GM19438 (cell line): ENCODE results near the gene ZCRB1.
"Not testable (repeated sequence)": the region's sequence is repeated elsewhere in the genome, so short reads cannot be mapped to it uniquely, and the experiment has no call there.

Experiments used
- ATAC-seq: cut with Tn5 transposase; IDR thresholded peaks from one replicate; pipeline ENCODE4 v1.9.1; 2021; ENCODE audit warnings: low read depth; ENCODE audit not compliant: unreplicated experiment

The ZCRB1 gene

DNA sequence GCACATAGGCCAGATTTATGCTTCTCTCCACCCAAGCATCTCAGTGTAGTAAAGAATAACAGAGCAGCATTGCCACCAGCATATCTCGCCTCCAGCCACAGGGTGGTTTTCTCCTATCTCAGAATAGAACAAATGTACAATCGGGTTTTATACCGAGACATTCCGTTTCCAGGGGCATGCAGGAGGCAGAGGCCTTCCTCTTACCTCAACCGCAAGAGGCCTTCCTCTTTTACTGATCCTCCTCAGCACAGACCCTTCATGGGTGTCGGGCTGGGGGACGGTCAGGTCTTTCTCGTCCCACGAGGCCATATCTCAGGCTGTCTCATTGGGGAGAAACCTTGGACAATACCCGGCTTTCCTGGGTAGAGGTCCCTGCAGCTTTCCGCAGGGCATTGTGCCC, 4.2 kb upstream of the ZCRB1 start:
- ATAC-seq: not testable (repeated sequence)

DNA sequence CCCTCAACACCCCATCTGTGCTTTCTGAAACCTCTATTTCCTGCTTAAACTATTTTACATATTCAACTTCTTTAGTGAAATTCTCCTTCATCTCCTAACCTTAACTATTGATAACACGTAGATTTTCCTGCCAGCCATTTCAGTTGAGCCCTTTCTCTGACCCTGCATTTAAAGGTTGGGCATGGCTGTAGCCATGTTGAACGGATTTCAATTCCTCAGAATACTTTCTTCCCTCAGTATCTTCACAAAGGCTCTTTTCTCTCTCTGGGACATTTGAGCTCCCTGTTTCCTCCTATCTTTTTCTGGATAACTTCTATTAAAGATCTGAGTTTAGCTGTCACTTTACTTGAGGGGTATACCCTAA, 1.3 kb upstream of the ZCRB1 start:
- no peak for ATAC-seq

DNA sequence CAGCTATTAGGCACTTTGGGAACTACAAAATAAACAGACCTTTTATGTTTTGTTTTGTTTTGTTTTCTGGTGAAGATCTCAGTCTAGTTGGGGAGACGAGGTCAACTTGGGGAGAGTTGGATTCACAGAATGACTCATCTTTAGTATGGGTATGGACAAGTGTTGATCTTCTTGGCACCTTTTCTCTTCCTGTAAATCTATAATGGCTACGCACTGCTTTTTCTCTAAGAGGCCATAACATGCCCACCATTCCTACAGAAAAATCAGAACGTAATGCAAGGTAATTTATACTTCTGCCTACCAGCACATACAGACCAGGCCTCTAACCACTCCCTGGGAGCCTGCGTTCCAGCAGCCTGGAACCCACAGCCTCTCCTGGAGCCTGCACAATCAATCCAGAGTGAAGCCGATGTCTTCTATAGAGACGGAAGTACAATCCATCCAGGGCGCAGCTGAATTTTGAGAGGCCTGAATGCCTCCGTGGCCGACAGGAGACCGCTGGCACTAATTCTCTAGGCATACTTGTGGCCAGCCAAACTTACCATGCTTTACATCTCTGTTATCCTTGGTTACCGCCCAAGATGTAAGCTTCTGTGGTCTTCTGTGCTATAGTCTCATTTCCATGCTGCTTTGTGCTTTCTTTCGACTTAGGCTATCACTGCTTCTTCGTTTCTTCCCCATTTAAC, 790 bp upstream of the ZCRB1 start:
- peak; percentile 20 for ATAC-seq

DNA sequence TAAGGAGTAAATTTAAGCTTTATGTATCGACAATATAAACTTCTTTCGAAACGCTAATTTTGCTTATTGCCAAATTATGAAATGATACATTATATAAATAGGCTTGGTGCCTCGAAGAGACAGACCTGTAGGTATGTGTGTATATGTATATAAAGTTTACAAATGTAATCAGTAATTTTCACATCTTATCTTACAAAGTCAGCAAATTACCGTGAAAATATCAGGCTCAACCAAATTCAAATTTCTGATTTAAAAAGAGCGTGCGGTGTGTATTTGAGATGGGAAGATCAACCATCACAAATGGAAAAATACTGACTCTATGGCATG, 605 bp downstream of the ZCRB1 start:
- no peak for ATAC-seq

DNA sequence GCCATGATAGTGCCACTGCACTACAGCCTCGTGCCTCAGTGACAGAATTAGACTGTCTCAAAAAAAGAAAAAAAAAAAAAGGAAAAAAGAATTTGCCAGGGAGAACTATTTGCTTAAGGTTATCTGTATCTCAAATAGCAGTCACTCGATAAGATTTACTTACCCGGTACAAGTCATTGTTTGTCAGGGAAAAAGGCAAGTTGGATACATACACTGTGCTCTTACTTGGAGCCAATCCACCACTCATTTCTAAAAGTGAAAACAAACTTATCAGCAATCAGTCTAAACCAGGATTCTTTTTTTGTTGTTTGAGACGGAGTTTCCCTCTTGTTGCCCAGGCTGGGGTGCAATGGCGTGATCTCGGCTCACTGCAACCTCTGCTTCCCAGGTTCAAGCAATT, 2.0 kb downstream of the ZCRB1 start:
- ATAC-seq: no peak

DNA sequence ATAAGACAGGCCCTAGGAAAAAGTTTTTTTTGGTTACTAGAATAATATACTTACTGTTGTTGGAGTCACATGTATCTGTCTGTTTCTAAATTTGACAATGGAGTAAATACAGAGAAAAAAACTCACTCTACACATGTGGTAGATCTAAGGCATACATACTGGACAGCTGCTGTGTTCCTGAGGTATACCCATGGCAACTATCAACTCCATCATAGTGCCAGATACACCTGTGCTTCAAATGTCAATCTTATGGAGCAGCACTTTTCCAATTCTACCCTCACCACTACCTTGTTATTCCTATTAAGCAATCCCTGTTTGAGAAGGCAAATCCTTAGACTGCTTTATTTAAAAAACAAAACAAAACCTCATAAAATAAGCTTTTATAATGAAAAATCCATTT, 3.3 kb downstream of the ZCRB1 start:
- no peak for ATAC-seq

DNA sequence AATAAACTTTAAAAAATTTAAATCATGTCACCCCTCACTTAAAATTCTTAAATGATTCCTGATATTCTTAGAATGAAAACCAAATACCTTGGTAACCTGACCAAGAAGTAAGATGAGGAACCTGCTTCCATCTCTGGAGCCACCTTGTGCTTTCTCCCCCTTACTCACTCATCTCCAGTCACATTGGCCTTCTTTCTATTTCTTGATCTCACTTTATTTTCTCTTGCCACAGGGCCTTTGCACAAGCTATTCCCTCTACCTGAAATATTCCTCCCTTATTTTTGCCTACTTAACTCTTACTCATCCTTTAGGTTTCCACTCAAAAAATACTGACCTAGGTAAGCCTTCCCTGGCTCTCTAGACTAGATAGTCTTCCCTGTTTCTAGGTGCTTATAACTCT, 5.1 kb downstream of the ZCRB1 start:
- no peak for ATAC-seq

DNA sequence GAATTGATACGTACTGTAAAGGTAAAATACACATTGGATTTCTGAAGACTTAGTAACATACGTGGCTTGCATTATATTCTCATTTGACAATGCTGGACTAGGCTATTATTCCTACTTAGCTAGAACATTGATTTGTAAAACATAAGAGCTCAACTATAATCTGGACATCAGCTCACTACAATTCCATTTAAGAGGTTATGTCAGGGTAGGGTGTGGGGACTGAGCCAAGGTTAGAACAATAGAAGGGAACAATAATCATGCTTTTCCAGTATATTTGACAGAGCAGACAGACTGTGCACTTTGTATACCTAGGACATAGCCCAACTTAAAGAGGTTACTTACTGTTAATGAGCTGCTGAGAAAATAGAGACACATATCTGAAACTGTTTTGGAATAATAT, 10.8 kb downstream of the ZCRB1 start:
- ATAC-seq: no peak

DNA sequence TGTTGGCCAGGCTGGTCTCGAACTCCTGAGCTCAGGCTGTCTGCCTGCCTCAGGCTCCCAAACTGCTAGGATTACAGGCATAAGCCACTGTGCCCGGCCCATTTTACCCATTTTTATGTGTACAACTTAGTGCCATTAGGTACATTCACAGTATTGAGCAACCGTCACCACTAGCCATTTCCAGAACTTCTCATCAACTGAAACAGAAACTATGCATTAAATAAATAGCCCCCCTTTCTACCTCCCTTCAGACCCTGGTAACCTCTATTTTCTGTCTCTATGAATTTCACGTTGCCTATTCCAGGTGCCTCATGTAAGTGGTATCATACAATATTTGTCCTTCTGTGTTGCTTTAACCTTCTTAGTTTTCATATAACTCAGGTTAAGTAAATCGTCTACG, 15.9 kb downstream of the ZCRB1 start:
- ATAC-seq: no peak

DNA sequence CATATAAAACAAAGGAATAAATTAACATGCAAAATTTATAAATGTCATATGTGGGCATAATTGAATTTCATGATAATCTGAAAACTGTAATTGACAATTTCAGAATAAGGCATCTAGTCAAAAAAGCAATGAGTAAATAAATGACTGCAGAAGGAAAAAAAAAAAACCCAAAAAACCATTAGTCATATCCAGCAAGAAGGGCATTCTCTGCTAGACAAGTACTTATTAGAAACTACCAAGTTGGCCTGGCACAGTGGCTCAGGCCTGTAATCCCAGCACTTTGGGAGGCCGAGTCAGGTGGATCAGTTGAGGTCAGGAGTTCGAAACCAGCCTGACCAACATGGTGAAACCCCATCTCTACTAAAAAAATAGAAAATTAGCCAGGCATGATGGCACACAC, 17.5 kb downstream of the ZCRB1 start:
- no peak for ATAC-seq

DNA sequence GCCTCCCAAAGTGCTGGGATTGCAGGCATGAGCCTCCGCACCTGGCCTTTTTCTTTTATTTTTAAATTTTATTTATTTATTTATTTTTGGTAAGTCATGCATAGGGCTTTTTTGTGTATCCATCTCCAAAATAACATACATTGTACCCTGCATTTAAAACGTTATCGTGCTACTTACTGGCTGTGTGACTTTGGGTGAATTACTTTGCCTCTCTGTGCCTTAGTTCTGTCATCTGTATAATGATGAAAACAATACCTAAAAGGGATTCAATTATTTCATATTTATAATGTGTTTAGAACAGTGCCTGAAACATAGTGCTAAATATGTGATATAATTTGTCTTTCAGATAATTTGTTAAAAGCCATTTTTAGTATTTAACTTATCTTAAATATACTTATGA, 19.6 kb downstream of the ZCRB1 start:
- ATAC-seq: no peak

DNA sequence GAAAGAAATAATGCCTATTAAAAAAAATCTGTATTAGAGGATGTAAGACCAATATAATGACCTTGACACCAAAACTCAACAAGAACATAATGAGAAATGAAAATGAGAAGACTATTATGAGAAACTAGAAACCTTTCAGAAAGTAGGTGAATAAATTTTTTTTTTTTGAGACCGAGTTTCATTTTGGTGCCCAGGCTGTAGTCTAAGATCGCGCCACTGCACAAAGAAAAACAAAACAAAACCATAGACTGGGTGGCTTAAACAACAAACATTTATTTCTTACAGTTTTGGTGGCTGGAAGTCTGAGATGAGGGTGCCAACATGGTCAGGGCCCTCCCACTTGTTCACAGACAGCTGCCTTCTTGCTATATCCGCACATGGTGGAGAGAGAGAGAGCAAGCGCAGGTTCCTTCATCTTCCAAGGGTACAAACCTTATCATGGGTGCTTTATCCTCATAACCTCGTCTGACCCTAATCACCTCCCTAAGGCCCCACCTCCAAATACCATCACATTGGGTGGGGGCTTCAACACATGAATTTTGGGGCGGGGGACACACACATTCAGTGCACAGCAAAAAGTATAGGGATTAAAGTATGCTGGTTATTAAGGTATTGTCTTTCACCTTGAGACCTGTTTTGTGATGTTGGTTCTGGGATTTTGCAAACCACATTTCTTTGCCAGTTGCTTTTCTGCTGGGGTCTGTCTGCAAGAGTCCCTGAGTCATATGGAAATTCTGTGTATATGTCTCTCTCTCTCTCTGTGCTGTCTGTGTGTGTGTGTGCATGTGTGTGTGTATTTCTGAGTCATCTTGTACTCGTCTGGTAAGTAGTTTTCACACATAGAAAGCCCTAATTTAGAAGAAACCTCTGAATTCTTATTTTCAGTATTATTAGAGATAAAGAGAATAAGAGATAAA, 26.2 kb downstream of the ZCRB1 start:
- peak; percentile 77 for ATAC-seq

DNA sequence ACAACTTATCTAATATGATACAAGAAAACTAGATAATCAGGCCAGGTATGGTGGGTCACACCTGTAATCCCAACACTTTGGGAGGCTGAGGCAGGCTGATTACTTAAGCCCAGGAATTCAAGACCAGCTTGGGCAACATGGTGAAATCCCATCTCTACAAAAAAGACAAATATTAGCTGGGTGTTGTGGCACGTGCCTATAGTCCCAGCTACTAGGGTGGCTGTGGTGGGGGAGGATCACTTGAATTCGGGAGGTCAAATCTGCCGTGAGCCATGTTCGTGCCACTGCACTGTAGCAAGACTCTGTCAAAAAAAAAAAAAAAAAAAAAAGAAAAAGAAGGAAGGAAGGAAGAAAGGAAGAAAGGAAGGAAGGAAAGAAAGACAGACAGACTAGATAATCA, 27.0 kb downstream of the ZCRB1 start:
- ATAC-seq: no peak

DNA sequence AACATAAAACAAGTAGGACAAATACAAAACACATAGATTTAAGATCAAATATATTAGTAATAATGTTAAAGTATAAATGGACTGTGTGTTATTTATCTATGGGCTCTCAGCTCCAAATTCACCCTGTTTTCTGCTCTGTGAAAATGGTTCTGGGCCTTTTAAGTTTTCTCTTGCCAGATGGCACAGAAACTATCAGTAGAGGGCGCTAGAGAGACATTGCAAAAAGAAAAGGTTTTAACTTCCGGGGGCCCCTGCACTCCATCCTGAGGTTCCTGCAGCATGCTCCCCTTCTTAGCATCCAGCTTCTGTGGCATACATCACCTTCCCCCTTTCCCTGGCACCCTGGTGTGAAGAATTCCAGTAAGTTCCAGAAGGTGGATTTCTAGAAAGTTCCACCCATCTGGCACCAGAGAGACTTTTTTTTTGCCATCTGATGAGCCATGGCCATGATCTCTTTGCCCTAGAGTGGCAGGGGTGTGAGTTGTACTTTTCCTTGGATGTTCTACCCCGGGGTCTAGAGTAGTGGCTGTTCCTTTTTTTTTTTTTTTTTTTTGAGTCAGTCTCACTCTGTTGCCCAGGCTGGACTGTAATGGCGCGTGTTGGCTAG, 29.3 kb downstream of the ZCRB1 start:
- no peak for ATAC-seq

DNA sequence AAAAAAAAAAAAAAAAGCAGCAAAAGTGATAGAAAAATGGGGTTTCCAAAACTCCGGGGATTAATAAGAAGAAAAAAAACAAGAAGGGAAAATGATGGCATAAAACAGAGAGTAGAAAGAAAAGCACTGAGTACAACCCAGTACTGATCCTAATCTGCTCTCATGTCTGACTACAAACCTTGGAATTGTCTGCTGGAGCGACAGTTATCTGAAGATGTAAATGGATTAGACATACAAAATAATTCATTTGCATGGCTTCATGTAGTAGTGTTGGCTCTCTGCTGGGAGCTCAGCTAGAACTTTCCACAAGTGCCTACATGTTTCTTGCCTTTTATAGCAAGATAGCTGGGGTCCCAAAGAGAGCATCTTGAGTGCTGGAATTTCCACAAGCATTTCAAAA, 34.2 kb downstream of the ZCRB1 start:
- no peak for ATAC-seq

DNA sequence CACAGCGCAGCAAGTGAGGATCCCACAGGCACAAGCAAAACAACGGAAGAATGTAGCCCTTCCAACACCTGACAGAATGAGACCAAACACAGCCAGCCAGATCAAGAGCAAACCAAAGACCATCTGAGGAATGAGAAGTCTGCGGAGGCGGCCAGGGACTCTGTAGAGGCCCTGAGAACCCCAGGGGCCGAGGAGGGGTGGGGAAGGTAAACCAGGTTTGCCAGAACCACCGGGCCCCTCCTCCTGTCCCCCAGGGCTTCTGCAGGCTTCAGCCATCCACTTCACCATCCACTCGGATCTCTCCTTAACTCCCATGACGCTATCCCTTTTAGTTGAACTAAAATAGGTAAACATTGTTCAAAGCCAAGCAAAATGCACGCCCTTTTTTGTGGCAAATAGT, 37.4 kb downstream of the ZCRB1 start:
- no peak for ATAC-seq

DNA sequence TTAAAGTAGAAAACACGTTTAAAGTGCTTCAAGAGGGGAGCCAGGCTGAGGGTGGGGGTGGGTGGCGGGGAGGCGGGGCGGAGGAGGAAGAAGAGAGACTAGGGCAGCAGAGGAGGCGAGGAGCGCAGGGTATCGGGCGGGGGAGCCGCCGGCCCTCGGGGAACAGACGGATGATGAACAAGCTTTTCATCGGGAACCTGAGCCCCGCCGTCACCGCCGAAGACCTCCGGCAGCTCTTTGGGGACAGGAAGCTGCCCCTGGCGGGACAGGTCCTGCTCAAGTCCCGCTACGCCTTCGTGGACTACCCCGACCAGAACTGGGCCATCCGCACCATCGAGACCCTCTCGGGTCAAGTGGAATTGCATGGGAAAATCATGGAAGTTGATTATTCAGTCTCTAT, 39.2 kb downstream of the ZCRB1 start:
- ATAC-seq: no peak

DNA sequence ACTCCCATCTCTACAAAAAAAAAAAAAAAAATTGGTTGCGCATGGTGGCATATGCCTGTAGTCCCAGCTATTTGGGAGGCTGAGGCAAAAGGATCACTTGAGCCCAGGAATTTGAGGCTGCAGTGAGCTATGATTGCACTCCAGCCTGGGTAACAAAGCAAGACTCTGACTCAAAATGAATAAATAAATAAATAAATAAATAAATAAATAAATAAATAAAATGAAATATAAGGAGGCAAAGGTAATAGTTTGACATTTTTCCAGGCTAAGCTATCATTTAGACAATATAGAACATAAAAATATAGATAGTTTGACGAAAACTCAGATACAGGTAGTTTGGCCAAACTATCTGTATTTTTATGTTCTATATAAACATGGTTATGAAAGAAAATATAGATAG, 40.5 kb downstream of the ZCRB1 start:
- ATAC-seq: no peak

DNA sequence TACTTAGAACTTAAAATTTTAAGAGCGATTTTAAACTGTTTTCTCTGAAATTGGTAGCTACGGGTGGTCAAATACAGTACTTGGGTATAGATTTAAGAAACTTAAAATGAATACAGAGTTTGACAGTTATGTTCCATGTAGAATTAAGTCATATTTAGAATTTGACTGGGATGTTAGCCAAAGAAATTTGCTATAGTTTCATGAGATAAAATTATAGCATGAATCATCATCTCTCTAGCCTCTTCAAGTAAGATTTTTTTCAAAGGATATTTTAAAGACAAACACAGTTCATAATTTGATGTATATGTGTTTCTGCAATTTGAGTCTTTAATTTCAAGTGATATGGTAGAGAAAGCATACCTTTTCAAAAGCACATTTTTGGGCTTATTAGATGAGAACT, 41.0 kb downstream of the ZCRB1 start:
- ATAC-seq: no peak

DNA sequence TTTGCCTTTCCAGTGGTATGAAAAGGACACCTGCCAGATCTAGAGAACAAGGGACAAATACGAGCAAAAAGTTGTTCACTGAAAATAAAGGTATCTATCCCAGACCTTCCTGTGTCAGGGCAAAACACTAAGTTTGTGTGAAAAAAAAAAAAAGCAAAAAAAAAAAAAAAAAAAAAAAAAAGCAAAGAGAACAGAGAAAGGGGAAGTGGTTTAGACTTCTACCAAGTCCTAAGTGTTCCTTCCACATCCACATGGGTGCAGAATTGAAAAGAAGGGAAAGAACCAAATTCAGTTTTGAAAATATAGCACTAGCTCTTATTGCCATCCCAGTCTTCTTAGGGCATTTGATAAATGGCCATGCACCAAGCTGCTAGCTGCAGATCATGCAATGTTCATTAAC, 41.7 kb downstream of the ZCRB1 start:
- no peak for ATAC-seq

DNA sequence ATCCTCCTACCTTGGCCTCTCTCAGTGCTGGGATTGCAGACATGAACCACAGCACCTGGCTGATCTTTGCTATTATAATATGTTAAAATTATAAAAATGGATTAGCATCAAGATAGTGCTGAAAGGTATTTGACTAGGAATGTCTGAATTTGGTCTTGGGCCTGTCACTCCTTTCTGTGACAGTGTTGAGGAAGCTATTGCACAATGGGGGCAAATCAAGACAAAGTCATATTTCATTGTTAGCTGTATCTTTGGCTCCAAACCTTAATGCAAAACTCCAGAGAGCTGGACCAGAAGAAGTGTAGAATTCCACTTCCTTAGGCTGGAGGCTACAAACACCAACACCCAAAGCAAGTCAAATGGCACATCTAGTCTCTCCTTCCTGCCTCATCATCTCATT, 42.2 kb downstream of the ZCRB1 start:
- no peak for ATAC-seq

DNA sequence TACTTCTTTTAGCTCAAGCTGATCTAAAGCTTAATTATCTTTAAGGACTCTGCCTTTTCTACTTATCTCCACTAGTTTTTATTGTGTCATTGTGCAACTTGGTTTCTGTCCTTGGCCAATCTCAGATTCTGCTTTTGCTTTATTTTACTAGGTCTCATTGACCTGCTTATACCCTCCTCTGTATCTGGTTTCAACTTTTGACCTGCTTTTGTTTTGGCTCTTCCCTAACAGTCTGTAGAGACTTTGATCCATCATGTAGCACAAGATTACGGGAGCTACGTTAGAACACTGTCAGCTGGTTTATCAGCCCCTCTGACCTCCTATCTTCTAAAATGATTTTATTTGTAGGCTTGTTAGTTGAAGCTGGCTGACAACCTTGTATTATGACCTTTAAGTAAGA, 43.6 kb downstream of the ZCRB1 start:
- ATAC-seq: no peak
